Measurements from ENCODE around the gene PTTG1IP2.

PTTG1IP2 gene

GRCh38 chr7:90516257-90516656 is 46.8 kb downstream of the PTTG1IP2 start:
- DNase-seq (ENCODE audit: low spot score): no peak
- in situ Hi-C loops (cut with MboI; ENCODE audit: low pct_unique_long_range_greater_than_20kb, low sequenced_read_pairs, unreplicated experiment): no loop called here
- no peak for TF ChIP-seq CTCF (IDR thresholded peaks at IDR 0.05; ENCODE audit: extremely low read depth, insufficient read depth, missing control alignments)

DNA sequence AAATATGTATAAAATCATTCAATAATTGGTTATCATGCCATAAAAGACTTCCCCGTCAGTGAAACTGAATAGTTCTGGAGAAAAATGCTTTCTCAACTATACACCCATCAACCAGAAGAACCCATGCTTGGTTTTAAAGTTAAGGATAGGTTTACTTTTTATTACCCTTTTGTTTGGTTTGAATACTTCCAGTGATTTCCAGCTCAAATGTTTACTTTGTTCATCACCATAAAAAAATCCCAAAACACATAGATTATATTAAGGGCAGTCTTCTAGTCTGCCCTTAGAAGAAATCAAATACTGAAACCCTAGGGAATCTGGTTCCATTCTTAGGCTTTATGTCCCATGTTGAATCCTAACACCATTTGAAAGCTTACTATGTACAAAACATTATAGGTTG is 49.2 kb downstream of the PTTG1IP2 start:
- no peak for TF ChIP-seq CTCF (IDR thresholded peaks at IDR 0.05; ENCODE audit: extremely low read depth, insufficient read depth, missing control alignments)
- in situ Hi-C loops (cut with MboI; ENCODE audit: low pct_unique_long_range_greater_than_20kb, low sequenced_read_pairs, unreplicated experiment): no loop called here
- no peak for DNase-seq (ENCODE audit: low spot score)

DNA sequence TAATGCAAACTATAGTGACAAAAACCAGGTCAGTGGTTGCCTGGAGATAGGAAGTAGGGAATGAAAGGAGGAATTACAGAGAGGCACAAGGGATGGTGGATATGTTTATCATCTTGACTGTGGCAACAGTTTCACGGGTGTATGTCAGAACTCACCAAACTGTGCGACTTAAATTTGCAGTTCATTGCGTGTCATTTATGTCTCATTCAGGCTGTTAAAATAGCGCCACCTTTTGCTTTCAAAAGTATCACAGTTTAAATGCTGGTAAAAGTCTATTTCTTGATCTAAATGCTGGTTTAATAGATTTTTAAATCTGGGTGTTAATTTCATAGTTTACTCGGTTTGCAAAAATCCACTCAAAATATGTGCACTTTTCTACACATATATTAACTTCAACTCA is 51.0 kb downstream of the PTTG1IP2 start:
- in situ Hi-C loops (cut with MboI; ENCODE audit: low pct_unique_long_range_greater_than_20kb, low sequenced_read_pairs, unreplicated experiment): no loop called here

DNA sequence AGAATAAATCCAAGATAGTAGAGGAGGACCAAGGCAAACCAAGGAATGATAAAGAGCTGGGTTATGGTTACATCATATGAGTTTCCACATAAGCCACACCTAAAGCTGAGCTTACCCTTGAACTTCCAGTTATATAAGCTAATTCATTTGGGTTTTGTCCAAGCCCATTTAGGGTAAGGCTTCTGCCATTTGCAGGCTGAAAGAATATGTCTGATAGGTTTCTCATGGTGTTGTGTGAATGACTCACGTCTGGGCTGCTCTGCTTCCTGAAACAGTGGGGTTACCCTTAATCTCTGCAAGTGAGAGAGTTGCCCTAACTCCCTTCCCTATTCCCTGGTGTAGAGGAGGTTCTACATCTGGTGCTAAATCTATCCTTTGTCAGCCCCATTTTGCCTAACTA is 60.8 kb downstream of the PTTG1IP2 start:
- in situ Hi-C loops (cut with MboI; ENCODE audit: low pct_unique_long_range_greater_than_20kb, low sequenced_read_pairs, unreplicated experiment): no loop called here
- no peak for TF ChIP-seq CTCF (IDR thresholded peaks at IDR 0.05; ENCODE audit: extremely low read depth, insufficient read depth, missing control alignments)
- DNase-seq (ENCODE audit: low spot score): no peak

More for the DNA sequence above, 51.0 kb downstream of the PTTG1IP2 start:
- peak; percentile 23 for TF ChIP-seq CTCF (IDR thresholded peaks at IDR 0.05; ENCODE audit: extremely low read depth, insufficient read depth, missing control alignments)
- no peak for DNase-seq (ENCODE audit: low spot score)

GRCh38 chr7:90532231-90532929 is 62.9 kb downstream of the PTTG1IP2 start:
- TF ChIP-seq CTCF (IDR thresholded peaks at IDR 0.05; ENCODE audit: extremely low read depth, insufficient read depth, missing control alignments): no peak
- no peak for DNase-seq (ENCODE audit: low spot score)
- in situ Hi-C loops (cut with MboI; ENCODE audit: low pct_unique_long_range_greater_than_20kb, low sequenced_read_pairs, unreplicated experiment): no loop called here

DNA sequence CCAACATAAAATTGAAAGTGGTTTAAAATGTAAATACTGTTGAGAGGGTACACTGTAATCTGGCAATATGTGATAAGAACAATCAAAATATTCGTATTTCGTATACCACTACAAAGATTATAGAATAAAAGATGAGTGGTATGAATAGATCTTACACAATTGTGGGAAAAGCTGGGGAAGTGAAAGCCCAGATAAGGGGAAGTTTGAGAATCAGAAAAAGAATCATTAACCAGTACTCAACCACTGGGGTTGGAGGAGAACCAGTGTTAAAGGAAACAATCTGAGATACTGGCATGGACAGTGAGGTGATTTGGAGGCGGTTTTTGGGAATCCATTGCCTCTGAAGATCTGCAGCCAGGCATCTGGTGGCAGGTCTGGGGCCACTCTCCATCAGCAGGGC is 67.0 kb downstream of the PTTG1IP2 start:
- no peak for DNase-seq (ENCODE audit: low spot score)
- in situ Hi-C loops (cut with MboI; ENCODE audit: low pct_unique_long_range_greater_than_20kb, low sequenced_read_pairs, unreplicated experiment): no loop called here
- no peak for TF ChIP-seq CTCF (IDR thresholded peaks at IDR 0.05; ENCODE audit: extremely low read depth, insufficient read depth, missing control alignments)
